HG03060 (cell line): ENCODE measurements around the gene ADIPOR2.
"Not testable (repeated sequence)": the region's sequence is repeated elsewhere in the genome, so short reads cannot be mapped to it uniquely, and the experiment has no call there.

Source experiments
- ATAC-seq: cut with Tn5 transposase; IDR thresholded peaks from one replicate; pipeline ENCODE4 v1.9.1; 2021; ENCODE audit warnings: low read depth, moderate number of reproducible peaks; ENCODE audit not compliant: unreplicated experiment

The ADIPOR2 gene

GRCh38 chr12:1809591-1810190, 118.8 kb downstream of the ADIPOR2 start:
- no peak for ATAC-seq

- no peak for ATAC-seq
These were observed 119.5 kb downstream of the ADIPOR2 start for GRCh38 chr12:1810201-1810930.

GRCh38 chr12:1810931-1811280, 120.0 kb downstream of the ADIPOR2 start:
- no peak for ATAC-seq

GRCh38 chr12:1811281-1811947, 120.5 kb downstream of the ADIPOR2 start:
- no peak for ATAC-seq

GRCh38 chr12:1811948-1812291, 121.0 kb downstream of the ADIPOR2 start:
- no peak for ATAC-seq

GRCh38 chr12:1812650-1813302, 121.9 kb downstream of the ADIPOR2 start:
- no peak for ATAC-seq

GRCh38 chr12:1814266-1814665, 123.4 kb downstream of the ADIPOR2 start:
- no peak for ATAC-seq

- no peak for ATAC-seq
These were observed 124.2 kb downstream of the ADIPOR2 start for GRCh38 chr12:1815108-1815507.

- ATAC-seq = no peak
These were observed 125.2 kb downstream of the ADIPOR2 start for GRCh38 chr12:1815814-1816729.

- no peak for ATAC-seq
These were observed 126.0 kb downstream of the ADIPOR2 start for GRCh38 chr12:1816730-1817348.

- not testable (repeated sequence) for ATAC-seq
These were observed 127.1 kb downstream of the ADIPOR2 start for GRCh38 chr12:1817928-1818327.

- ATAC-seq = no peak
These were observed 128.2 kb downstream of the ADIPOR2 start for GRCh38 chr12:1819050-1819449.

- no peak for ATAC-seq
These were observed 128.7 kb downstream of the ADIPOR2 start for GRCh38 chr12:1819571-1819970.

- ATAC-seq = no peak
These were observed 129.5 kb downstream of the ADIPOR2 start, which contains the start of gene LRTM2 for GRCh38 chr12:1820191-1820895. LRTM2 (plus strand) TSS chr12:1820565; CDS start chr12:1828149, 7,584 bp downstream.

- ATAC-seq = no peak
These were observed 130.0 kb downstream of the ADIPOR2 start for GRCh38 chr12:1820896-1821291.

GRCh38 chr12:1821805-1822204, 130.9 kb downstream of the ADIPOR2 start:
- ATAC-seq = no peak

- no peak for ATAC-seq
These were observed 131.8 kb downstream of the ADIPOR2 start for GRCh38 chr12:1822699-1823098.

GRCh38 chr12:1823237-1823636, 132.4 kb downstream of the ADIPOR2 start:
- ATAC-seq = no peak

- ATAC-seq = no peak
These were observed 134.7 kb downstream of the ADIPOR2 start for GRCh38 chr12:1825382-1826102.
